Measurements from ENCODE around the gene ZBTB22.
"Not testable (repeated sequence)": the region's sequence is repeated elsewhere in the genome, so short reads cannot be mapped to it uniquely, and the experiment has no call there.

Gene ZBTB22

DNA sequence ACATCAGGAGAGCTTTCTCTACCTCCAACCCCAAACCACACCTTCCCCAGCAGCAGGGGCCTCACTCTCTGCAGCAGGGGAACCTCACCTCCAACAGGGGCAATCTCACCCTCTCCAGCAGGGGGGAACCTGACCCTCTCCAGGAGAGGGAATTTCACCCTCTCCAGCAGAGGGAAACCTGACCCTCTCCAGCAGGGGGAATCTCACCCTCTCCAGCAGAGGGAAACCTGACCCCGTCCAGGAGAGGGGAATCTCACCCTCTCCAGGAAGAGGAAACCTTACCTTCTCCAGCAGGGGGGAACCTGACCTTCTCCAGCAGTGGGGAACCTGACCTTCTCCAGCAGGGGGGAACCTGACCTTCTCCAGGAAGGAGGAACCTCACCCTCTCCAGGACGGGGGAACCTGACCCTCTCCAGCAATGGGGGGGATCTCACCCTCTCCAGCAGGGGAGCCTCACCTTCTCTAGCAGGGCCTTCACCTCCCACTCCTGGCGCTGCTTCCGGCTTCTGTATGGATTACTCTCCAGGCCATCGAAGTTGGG lies 37.5 kb downstream of the ZBTB22 start:
- in situ Hi-C loops (cut with MboI; ENCODE audit: low sequenced_read_pairs): no loop called here

DNA sequence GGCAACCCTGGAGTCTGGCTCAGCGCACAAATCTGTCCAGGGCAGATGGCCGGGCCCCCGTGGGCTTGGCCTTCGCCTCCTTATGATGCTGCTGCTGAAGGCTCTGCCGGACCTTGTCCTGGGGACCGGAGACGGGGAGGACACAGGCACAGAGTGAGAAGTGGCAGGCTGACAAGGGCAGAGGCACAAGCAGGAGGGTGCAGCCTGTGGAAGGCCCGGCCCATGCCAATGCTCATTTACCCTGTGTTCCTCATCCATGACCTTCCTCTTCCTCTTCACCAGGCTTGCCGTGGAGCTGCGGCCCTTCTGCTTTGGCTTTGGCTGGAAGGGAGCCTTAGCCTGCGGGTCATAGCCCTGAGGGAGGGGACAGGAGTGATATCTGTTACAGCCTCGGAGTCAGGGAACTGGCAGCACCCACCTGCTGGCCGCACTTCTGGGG lies 38.3 kb downstream of the ZBTB22 start:
- in situ Hi-C loops (cut with MboI; ENCODE audit: low sequenced_read_pairs): no loop called here

DNA sequence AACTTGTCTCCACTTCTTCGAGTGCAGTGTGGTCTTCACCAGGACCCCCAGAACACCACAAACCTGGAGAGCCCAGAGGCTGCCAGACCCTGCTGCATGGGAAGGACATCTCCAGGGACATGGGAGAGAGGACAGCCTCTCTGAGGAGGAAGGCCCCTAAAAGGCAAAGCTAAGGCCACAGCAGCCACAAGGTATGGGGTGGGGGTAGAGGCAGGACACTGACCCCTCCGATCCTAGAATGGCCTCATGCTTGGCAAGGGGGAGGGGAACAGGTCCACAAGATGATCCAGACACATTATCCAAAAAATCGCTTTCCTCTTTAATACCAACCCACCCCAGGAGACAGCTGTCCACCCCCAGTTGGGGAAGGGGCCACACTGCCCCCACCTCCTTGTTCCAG lies 38.7 kb downstream of the ZBTB22 start:
- in situ Hi-C loops (cut with MboI; ENCODE audit: low sequenced_read_pairs): no loop called here

DNA sequence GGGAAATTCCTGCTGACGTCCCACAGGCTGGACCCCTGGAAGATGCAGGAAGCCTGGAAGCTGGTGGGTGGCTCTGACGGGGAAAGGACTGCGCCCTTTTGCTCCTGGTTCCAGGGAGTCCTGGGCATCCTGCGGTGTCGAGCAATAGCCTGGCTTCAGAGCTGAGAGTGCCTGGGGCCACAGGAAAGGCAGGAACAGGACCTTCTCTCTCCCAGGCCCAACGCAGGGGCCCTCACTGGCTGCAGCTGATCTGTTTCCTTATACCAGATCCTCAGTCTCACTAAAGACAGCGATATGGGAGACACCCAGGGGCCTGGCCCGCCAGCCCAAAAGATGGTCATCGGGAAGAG lies 39.2 kb downstream of the ZBTB22 start:
- in situ Hi-C loops (cut with MboI; ENCODE audit: low sequenced_read_pairs): no loop called here

DNA sequence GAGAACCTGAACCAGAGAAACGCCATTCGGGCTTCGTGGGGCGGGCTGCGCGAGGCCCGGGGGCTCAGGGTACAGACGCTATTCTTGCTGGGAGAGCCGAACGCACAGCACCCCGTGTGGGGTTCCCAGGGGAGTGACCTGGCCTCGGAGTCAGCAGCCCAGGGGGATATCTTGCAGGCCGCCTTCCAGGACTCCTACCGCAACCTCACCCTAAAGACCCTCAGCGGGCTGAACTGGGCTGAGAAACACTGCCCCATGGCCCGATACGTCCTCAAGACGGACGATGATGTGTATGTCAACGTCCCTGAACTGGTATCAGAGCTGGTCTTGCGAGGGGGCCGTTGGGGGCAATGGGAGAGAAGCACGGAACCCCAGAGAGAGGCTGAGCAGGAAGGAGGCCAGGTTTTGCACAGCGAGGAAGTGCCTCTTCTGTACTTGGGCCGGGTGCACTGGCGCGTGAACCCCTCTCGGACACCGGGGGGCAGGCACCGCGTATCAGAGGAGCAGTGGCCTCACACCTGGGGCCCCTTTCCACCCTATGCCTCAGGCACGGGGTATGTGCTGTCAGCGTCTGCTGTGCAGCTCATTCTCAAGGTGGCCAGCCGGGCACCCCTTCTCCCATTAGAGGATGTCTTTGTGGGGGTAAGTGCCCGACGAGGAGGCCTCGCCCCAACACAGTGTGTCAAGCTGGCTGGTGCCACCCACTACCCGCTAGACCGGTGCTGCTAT lies 39.7 kb downstream of the ZBTB22 start:
- in situ Hi-C loops (cut with MboI; ENCODE audit: low sequenced_read_pairs): no loop called here

DNA sequence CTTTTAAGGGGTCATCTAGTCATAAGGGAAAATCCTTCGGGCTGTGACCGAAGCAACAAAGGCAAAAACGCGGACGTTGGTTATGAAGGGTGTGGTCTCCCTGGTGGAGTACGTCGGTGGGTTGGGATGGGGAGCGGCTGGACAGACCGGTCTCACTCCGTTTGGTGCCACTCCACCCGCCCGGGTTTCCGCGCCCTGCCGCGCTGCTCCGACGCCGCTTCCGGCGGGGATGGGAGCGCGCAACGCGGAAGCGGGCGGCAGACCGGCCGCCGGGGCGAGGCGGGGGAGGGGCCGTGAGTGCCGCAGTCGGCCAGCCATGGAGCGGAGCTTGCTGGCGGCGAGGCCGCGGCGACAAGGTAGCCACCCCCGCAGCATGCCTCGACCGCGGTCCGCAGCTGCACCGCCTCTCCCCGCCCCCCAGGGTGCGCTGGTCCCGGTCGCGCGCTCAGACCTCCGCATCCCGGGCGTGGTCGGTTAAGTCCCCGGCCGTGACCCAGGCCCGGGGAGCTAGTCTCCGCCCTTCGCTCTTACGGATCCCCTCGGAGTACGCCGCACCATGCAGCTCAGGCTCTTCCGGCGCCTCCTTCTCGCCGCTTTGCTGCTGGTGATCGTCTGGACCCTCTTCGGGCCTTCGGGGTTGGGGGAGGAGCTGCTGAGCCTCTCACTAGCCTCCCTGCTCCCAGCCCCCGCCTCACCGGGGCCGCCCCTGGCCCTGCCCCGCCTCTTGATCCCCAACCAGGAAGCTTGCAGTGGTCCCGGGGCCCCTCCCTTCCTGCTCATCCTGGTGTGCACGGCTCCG lies 40.5 kb downstream of the ZBTB22 start, which contains the start of gene B3GALT4:
B3GALT4 (plus strand) TSS at position 260 of the 799 bp plus-strand sequence; CDS start at position 557, 297 bp downstream.
- in situ Hi-C loops (cut with MboI; ENCODE audit: low sequenced_read_pairs): no loop called here

DNA sequence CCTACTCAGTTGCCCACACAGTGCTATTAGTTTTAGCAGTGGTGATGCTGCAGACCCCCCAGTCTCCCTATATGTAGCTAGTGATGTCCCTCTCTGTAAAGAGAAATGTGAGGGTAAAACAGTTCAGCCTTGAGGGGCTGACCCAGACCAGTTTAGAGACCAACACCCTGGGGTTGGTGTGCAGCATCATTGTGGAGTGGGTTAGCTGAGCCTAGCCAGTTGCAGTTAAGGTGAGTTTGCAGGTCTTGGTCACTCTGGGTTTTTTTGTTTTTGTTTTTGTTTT lies 41.0 kb downstream of the ZBTB22 start:
- in situ Hi-C loops (cut with MboI; ENCODE audit: low sequenced_read_pairs): no loop called here

DNA sequence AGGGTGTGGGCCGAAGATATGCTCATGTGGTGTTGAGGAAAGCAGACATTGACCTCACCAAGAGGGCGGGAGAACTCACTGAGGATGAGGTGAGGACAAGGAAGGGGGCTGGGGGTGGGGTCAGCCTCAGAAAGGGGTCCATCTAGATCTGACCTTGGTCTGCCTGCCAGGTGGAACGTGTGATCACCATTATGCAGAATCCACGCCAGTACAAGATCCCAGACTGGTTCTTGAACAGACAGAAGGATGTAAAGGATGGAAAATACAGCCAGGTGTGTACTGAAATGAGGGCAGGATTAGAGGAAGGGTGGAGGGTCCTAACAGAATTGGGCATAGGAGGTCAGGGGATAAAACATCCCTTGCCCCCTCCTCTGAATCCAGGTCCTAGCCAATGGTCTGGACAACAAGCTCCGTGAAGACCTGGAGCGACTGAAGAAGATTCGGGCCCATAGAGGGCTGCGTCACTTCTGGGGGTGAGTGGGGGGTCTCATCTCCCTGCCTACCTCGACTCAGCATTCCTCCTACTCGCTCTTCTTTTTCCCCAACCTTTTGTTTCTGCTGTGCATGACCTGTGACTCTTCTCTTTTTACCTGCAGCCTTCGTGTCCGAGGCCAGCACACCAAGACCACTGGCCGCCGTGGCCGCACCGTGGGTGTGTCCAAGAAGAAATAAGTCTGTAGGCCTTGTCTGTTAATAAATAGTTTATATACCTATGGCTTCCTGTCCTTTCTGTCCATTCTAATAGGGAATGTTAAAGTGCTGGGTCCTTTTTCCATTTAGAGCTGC lies 41.6 kb downstream of the ZBTB22 start:
- in situ Hi-C loops (cut with MboI; ENCODE audit: low sequenced_read_pairs): not testable (repeated sequence)

DNA sequence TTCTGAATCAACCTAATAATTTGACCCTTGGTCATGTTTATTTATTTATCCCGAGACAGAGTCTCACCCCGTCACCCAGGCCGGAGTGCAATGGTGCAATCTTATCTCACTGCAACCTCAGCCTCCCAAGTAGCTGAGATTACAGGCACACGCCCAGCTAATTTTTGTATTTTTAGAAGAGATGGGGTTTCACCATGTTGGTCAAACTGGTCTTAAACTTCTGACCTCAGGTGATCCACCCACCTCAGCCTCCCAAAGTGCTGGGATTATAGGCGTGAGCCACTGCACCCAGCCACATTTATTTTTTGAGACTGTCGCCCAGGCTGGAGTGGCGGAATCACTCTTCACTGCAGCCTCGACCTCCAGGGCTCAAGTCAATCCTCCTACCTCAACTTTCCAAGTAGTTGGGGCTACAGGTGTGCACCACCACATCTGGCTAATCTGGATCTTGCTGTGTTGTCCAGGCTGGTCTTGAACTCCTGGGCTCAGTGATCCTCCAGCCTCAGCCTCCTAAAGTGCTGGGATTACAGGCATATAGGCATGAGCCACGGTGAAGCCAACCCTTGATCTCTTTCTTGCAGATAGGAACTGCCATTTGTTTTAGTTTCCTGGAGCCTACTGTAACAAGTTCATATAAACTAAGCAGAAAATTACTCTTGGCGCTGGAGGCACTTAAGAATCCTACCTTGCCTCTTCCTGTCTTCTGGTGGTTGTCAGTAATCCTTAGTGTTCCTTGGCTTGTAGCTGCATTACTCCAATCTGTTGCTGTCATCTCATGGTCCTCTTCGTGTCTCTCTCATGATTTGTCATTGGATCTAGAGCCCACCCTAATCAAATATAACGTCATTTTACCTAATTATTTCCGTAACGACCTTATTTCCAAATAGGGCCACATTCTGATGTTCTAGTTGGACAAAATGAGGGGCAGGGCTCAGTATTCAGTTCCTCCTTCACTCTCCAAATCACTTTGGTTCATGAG lies 43.3 kb downstream of the ZBTB22 start:
- in situ Hi-C loops (cut with MboI; ENCODE audit: low sequenced_read_pairs): no loop called here

DNA sequence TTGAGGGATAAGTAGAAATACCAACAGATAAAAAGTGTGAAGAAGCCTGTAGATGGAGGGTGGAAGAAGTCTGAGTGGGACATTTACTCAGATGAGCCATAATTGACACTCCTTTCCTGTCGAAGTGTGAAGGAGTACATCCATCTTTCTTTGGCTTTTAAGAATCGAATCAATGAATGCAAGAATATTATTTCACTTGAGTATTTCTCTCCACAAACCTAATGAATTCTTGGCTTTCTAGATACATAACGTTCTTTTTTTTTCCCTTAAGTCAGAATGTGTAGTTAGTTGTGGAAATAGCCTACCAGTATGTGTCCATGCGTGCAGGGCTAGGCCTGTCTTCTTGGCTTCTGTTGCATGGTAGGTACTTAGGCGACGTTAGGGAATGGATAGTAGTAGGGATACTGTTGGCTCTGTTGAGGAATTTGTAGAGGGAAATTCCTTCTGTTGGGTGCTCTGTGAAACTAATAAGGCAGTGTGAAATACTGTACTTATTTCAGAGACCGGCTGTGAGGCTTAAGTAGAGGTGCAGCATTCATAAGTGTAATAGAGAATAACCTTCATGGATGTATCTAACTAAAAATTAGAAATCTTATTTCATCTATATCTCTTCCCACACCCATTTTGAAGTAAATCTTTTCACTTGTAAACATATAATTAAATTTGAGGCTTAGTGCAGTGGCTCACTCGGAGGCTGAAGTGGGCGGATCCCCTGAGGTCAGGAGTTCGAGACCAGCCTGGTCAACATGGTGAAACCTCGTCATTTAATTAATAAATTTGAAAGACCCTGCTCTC lies 44.2 kb downstream of the ZBTB22 start:
- in situ Hi-C loops (cut with MboI; ENCODE audit: low sequenced_read_pairs): no loop called here

DNA sequence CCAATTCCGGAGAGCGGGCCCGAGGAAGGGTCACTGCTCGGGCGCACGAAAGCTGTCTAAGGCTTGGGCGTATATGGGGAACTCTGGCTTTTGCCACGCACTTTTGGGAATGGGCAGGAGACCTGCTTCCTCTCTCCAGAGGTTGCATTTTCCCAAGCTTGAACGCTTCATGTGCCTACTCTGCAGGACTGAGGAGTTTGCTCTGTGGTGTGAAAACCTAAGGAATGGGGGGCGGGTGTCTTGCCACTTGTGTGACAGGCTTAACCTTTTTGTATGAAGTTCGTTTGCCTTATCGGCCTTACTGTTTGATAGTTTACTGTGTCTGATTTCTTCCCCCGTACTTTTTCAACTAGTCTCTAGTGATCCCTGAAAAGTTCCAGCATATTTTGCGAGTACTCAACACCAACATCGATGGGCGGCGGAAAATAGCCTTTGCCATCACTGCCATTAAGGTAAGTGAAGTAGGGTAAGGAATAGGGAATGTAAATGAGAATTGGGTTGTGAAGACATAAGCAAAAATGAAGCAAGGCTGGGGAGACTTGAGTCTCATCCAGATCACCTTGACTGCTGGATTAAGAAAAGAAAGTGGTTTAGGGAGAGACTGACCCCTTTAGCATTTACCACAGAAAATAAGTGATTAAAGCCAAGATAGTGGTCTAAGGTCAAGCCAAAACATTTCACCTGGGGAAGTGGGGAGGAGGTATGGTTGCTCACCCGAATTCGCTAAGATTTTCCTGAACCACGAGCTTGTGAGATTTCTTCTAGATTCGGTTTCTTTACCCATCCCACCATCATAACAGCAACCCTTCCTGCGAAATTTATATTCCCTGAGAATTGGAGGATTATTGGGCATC lies 45.0 kb downstream of the ZBTB22 start:
- in situ Hi-C loops (cut with MboI; ENCODE audit: low sequenced_read_pairs): no loop called here

DNA sequence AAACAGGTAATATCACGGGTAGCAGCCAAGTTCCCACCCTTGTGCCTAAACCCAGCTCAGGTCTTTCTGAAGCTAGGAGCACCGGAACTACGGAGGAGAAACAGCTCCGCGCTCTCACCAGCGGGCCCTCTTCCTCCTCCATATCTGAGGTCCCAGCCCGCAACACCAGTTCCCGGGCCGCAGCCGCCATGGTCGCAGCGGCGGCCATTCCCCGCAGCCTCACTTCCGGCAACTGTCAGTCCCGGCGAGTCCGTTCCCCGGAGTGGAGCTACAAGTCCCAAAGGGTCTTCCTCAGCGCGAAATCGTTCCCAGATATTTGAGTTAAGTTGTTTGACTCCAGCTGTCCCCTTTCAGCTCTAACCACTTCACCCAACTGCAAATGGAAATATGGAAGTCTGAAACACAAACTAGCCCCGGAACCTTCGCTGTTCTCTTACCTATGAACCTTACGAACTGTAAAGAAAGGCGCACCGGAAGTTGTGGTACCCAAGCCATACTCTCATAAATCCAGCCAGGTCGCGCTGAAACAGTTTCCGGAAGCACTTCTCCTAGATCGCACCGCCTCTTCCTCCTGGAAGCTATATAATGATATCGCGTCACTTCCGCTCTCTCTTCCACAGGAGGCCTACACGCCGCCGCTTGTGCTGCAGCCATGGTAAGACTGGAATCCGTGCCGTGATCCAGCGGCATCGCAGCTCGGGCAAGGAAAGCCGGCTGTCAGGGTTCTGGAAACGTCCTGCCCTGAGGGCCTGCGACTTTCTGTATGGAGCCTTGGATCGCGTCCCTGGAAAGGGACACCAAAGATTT lies 45.9 kb downstream of the ZBTB22 start, which contains the start of the genes RPS18 and VPS52:
RPS18 (plus strand) TSS at position 608 of the 807 bp plus-strand sequence; CDS start at position 653, 45 bp downstream.
VPS52 (minus strand) TSS at position 409 of the 807 bp plus-strand sequence; CDS start at position 208, 201 bp downstream.
- in situ Hi-C loops (cut with MboI; ENCODE audit: low sequenced_read_pairs): no loop called here

DNA sequence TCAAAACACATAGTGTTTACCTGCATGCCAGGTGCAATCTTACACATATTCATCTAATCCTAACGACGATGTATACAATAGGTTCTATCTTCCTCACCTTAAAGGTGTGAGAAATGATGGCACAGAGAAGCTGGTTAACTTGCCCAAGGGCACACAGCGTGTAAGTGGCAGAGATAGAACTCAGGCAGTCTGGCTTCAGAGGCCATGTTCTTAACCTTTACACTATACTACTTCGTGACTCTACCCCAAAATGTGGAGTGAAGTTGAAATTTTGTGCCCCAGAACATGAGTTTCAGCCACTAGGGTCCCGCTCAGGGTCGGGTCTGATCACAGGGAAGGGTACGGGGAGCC lies 46.5 kb downstream of the ZBTB22 start:
- in situ Hi-C loops (cut with MboI; ENCODE audit: low sequenced_read_pairs): no loop called here

Data from HL-60/S4 (cell line).